ENCODE data around the gene RPLP2. TPM values are rescaled to one million over a fixed set of nuclear protein-coding genes. Genes with fewer than 3 reads are reported as not detected.

Gene RPLP2
- total RNA-seq, 1 experiment from 2014 or later: 3,468 TPM

DNA sequence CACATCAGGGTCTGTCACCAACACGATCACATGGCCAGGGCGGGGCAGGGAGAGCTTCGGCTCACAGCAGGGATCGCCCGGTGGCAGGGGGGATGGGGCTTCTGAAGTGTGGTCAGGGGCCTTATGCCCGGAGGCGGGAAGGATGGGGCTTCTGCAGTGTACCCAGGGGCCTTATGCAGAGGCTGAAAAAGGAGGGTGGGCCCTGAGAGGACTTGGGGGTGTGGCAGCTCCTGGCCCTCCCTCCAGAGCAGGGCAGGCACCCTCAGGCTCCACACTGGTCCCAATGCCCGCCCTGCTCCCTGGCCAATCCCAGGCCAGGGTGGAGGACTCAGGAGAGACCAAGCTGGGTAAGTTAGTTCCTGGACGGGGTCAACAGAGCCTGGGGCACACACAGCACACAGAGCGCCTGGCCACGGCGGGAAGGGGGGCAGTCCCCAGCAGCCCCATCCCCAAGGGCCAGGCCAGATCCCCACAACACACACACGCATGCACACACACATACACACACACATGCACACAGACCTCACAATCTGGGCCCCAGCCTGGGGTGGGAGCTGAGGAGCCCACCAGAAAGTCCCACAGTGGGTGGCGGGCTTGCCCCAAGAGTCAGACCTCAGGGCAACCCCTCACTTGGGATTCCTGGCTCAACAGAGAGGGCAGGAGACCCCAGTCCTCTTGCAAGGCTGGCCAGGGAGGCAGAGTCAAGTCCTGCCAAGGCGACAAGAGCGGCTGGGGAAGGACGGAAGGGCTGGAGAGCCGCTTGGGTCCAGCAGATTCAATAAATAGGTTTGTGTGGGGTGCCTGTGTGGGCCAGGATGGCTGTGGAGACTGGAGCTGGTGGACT lies 18.8 kb upstream of the RPLP2 start:
- TSS peak; percentile 58 for BruUV-seq (replicated peaks)

DNA sequence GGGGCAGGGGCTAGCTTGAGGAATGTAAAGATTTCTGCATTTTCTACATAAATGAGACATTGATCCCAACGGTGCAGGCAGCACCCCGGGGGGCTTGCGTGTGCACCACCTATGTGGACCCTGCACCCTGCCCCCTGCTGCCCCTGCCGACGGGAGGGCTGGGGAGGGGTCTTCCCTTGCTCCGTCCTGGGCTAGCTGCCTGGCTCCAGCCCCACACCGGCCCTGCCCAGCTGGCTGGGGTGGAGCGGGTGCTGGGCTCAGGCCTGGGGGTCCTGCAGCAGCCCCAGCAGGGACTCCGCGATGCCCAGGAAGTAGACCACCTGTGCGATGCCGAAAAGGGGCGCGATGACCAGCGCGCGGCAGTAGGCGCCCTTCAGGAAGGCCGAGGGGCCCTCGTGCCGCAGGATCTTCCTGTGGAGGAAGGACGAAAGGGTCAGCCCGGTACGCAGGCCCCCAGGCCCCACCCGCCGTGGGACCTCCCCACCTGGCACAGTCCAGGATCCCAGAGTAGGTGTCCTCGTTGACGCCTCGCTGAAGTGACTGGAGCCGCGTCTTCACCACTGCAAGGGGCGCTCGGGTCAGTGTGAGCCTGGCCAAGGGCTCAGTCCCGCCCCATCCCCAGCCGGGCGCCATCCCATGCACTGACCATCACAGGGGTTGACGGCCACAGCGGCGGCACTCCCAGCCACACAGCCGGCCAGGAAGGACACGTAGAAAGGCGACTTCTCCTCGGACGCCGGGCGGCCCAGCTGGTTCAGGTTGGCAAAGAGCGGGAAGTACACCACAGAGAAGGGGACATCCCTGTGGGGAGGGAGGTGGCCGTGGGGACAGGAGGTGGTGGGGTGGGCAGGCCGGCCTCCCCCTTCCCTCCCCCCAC lies 17.9 kb upstream of the RPLP2 start:
- CTCF ChIA-PET: no interaction called here
- peaks cover 62% of the 10 kb centered on the region for H3K4me1 ChIP-seq (ENCODE audit: control insufficient read depth, insufficient read depth, low read length)

More for the DNA sequence above, 18.8 kb upstream of the RPLP2 start:
- ChIA-PET POLR2A (interaction anchor here (0.5 to 0.6 kb wide), 3 partner anchors 8 to 77 kb away, joined by 3 to 13 read pairs (median 7); no protein-coding TSS in a partner anchor), CTCF (no interaction called here)
- Histone ChIP-seq H3K4me1 (ENCODE audit: control insufficient read depth, insufficient read depth, low read length) (peaks cover 55% of the 10 kb centered on the region), H3K27ac (ENCODE audit: low read length) (peak overlapping the region; percentile 86), H3K4me3 (ENCODE audit: low read depth in 2 of 2, low read length in 2 of 2) (peak overlapping the region; percentile 21 to 51; a peak in 3 of 4 replicates), H3K27me3 (ENCODE audit: control insufficient read depth, insufficient read depth, low read length) (no peaks in the 10 kb centered on the region), H3K9me3 (ENCODE audit: control insufficient read depth, insufficient read depth, low read depth, low read length) (no peaks in the 10 kb centered on the region), H3K36me3 (ENCODE audit: control insufficient read depth, insufficient read depth, low read length) (no peaks in the 10 kb centered on the region; the same call in none of the 2 replicates)
- in situ Hi-C loops (cut with HindIII; ENCODE audit: low pct_unique_long_range_greater_than_20kb, low sequenced_read_pairs) (no loop called here), intact Hi-C loops (cut with micrococcal nuclease; ENCODE audit: unreplicated experiment) (no loop called here)
- TF ChIP-seq, protein P1, sequence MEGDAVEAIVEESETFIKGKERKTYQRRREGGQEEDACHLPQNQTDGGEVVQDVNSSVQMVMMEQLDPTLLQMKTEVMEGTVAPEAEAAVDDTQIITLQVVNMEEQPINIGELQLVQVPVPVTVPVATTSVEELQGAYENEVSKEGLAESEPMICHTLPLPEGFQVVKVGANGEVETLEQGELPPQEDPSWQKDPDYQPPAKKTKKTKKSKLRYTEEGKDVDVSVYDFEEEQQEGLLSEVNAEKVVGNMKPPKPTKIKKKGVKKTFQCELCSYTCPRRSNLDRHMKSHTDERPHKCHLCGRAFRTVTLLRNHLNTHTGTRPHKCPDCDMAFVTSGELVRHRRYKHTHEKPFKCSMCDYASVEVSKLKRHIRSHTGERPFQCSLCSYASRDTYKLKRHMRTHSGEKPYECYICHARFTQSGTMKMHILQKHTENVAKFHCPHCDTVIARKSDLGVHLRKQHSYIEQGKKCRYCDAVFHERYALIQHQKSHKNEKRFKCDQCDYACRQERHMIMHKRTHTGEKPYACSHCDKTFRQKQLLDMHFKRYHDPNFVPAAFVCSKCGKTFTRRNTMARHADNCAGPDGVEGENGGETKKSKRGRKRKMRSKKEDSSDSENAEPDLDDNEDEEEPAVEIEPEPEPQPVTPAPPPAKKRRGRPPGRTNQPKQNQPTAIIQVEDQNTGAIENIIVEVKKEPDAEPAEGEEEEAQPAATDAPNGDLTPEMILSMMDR (IDR thresholded peaks at IDR 0.05): no peak
- TF ChIP-seq, protein P2, sequence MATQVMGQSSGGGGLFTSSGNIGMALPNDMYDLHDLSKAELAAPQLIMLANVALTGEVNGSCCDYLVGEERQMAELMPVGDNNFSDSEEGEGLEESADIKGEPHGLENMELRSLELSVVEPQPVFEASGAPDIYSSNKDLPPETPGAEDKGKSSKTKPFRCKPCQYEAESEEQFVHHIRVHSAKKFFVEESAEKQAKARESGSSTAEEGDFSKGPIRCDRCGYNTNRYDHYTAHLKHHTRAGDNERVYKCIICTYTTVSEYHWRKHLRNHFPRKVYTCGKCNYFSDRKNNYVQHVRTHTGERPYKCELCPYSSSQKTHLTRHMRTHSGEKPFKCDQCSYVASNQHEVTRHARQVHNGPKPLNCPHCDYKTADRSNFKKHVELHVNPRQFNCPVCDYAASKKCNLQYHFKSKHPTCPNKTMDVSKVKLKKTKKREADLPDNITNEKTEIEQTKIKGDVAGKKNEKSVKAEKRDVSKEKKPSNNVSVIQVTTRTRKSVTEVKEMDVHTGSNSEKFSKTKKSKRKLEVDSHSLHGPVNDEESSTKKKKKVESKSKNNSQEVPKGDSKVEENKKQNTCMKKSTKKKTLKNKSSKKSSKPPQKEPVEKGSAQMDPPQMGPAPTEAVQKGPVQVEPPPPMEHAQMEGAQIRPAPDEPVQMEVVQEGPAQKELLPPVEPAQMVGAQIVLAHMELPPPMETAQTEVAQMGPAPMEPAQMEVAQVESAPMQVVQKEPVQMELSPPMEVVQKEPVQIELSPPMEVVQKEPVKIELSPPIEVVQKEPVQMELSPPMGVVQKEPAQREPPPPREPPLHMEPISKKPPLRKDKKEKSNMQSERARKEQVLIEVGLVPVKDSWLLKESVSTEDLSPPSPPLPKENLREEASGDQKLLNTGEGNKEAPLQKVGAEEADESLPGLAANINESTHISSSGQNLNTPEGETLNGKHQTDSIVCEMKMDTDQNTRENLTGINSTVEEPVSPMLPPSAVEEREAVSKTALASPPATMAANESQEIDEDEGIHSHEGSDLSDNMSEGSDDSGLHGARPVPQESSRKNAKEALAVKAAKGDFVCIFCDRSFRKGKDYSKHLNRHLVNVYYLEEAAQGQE (IDR thresholded peaks at IDR 0.05; ENCODE audit: insufficient read depth in 1 of 2, low read depth in 2 of 2, low read length in 1 of 2): no peak
- peak; percentile 30; the same call in 1 of the 2 replicates for TF ChIP-seq SIN3A (IDR thresholded peaks at IDR 0.05; ENCODE audit: borderline replicate concordance, insufficient read depth, low read depth, low read length)
- no peak for TF ChIP-seq TCF7L2 (IDR thresholded peaks at IDR 0.05; ENCODE audit: low read depth, low read length)
- peak; percentile 72 for TF ChIP-seq POLR2AphosphoS5 (IDR thresholded peaks at IDR 0.05; ENCODE audit: low read depth, low read length)
- ATAC-seq (peak; percentile 77), DNase-seq (ENCODE audit: low read depth, low spot score) (no peak)

More for the DNA sequence above, 17.9 kb upstream of the RPLP2 start:
- intact Hi-C loops (cut with micrococcal nuclease; ENCODE audit: unreplicated experiment) (no loop called here), in situ Hi-C loops (cut with HindIII; ENCODE audit: low pct_unique_long_range_greater_than_20kb, low sequenced_read_pairs) (no loop called here)
- POLR2A ChIA-PET: no interaction called here
- no TSS peak for BruUV-seq (replicated peaks)
- Histone ChIP-seq H3K36me3 (ENCODE audit: control insufficient read depth, insufficient read depth, low read length) (no peaks in the 10 kb centered on the region; the same call in none of the 2 replicates), H3K27me3 (ENCODE audit: control insufficient read depth, insufficient read depth, low read length) (no peaks in the 10 kb centered on the region), H3K9me3 (ENCODE audit: control insufficient read depth, insufficient read depth, low read depth, low read length) (no peaks in the 10 kb centered on the region), H3K4me3 (ENCODE audit: low read depth in 2 of 2, low read length in 2 of 2) (no peak overlapping the region), H3K27ac (ENCODE audit: low read length) (peak overlapping the region; percentile 86; the same call in 1 of the 2 replicates)
- no peak for ATAC-seq
- TF ChIP-seq TCF7L2 (IDR thresholded peaks at IDR 0.05; ENCODE audit: low read depth, low read length): no peak
- TF ChIP-seq POLR2AphosphoS5 (IDR thresholded peaks at IDR 0.05; ENCODE audit: low read depth, low read length): no peak
- TF ChIP-seq, protein P1 (IDR thresholded peaks at IDR 0.05): no peak
- no peak for TF ChIP-seq SIN3A (IDR thresholded peaks at IDR 0.05; ENCODE audit: borderline replicate concordance, insufficient read depth, low read depth, low read length)
- TF ChIP-seq, protein P2 (IDR thresholded peaks at IDR 0.05; ENCODE audit: insufficient read depth in 1 of 2, low read depth in 2 of 2, low read length in 1 of 2): no peak
- no peak for DNase-seq (ENCODE audit: low read depth, low spot score)
